ENCODE measurements around the gene MGAT4A.

DNA sequence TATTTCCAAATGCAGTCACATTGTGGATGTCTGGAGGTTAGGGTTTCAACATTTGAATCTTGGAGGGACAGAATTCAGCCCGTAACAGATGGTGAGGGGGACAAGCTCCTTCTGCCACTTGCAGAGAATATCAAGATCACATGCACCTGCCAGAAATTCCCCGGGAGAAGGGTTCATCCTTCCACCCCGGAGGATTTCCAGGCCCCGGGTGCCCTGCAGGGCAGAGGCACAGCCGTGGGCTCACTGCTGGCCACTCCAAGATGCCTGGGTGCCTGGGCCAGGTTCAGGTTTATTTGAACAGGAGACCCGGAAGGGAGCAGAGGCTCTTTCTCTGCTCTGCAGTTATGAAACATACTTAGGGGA is 38.2 kb upstream of the MGAT4A start:
- TF ChIP-seq ZNF234 (CRISPR knock-in tag; conservative IDR thresholded peaks at IDR 0.05), result no peak
- no peak for TF ChIP-seq ZNF12 (CRISPR knock-in tag; IDR thresholded peaks at IDR 0.05)
- no peak for TF ChIP-seq REXO4 (CRISPR knock-in tag; IDR thresholded peaks at IDR 0.05; ENCODE audit: borderline replicate concordance)
- TF ChIP-seq, protein P1, sequence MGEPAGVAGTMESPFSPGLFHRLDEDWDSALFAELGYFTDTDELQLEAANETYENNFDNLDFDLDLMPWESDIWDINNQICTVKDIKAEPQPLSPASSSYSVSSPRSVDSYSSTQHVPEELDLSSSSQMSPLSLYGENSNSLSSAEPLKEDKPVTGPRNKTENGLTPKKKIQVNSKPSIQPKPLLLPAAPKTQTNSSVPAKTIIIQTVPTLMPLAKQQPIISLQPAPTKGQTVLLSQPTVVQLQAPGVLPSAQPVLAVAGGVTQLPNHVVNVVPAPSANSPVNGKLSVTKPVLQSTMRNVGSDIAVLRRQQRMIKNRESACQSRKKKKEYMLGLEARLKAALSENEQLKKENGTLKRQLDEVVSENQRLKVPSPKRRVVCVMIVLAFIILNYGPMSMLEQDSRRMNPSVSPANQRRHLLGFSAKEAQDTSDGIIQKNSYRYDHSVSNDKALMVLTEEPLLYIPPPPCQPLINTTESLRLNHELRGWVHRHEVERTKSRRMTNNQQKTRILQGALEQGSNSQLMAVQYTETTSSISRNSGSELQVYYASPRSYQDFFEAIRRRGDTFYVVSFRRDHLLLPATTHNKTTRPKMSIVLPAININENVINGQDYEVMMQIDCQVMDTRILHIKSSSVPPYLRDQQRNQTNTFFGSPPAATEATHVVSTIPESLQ (CRISPR knock-in tag; conservative IDR thresholded peaks at IDR 0.05), result no peak
- TF ChIP-seq, protein P2, sequence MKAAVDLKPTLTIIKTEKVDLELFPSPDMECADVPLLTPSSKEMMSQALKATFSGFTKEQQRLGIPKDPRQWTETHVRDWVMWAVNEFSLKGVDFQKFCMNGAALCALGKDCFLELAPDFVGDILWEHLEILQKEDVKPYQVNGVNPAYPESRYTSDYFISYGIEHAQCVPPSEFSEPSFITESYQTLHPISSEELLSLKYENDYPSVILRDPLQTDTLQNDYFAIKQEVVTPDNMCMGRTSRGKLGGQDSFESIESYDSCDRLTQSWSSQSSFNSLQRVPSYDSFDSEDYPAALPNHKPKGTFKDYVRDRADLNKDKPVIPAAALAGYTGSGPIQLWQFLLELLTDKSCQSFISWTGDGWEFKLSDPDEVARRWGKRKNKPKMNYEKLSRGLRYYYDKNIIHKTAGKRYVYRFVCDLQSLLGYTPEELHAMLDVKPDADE (CRISPR knock-in tag; IDR thresholded peaks at IDR 0.05), result no peak
- TF ChIP-seq, protein P3, sequence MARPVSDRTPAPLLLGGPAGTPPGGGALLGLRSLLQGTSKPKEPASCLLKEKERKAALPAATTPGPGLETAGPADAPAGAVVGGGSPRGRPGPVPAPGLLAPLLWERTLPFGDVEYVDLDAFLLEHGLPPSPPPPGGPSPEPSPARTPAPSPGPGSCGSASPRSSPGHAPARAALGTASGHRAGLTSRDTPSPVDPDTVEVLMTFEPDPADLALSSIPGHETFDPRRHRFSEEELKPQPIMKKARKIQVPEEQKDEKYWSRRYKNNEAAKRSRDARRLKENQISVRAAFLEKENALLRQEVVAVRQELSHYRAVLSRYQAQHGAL (CRISPR knock-in tag; IDR thresholded peaks at IDR 0.05; ENCODE audit: not compliant biosample characterization), result no peak
- TF ChIP-seq, protein P4, sequence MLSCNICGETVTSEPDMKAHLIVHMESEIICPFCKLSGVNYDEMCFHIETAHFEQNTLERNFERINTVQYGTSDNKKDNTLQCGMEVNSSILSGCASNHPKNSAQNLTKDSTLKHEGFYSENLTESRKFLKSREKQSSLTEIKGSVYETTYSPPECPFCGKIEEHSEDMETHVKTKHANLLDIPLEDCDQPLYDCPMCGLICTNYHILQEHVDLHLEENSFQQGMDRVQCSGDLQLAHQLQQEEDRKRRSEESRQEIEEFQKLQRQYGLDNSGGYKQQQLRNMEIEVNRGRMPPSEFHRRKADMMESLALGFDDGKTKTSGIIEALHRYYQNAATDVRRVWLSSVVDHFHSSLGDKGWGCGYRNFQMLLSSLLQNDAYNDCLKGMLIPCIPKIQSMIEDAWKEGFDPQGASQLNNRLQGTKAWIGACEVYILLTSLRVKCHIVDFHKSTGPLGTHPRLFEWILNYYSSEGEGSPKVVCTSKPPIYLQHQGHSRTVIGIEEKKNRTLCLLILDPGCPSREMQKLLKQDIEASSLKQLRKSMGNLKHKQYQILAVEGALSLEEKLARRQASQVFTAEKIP (CRISPR knock-in tag; IDR thresholded peaks at IDR 0.05; ENCODE audit: borderline replicate concordance), result no peak
- TF ChIP-seq, protein P5, sequence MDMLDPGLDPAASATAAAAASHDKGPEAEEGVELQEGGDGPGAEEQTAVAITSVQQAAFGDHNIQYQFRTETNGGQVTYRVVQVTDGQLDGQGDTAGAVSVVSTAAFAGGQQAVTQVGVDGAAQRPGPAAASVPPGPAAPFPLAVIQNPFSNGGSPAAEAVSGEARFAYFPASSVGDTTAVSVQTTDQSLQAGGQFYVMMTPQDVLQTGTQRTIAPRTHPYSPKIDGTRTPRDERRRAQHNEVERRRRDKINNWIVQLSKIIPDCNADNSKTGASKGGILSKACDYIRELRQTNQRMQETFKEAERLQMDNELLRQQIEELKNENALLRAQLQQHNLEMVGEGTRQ (IDR thresholded peaks at IDR 0.05; ENCODE audit: low read depth, low read length), result no peak
- TF ChIP-seq, protein P5 (CRISPR knock-in tag; IDR thresholded peaks at IDR 0.05; ENCODE audit: borderline replicate concordance), result peak; percentile 45; the same call in 1 of the 2 replicates
- TF ChIP-seq, protein P6, sequence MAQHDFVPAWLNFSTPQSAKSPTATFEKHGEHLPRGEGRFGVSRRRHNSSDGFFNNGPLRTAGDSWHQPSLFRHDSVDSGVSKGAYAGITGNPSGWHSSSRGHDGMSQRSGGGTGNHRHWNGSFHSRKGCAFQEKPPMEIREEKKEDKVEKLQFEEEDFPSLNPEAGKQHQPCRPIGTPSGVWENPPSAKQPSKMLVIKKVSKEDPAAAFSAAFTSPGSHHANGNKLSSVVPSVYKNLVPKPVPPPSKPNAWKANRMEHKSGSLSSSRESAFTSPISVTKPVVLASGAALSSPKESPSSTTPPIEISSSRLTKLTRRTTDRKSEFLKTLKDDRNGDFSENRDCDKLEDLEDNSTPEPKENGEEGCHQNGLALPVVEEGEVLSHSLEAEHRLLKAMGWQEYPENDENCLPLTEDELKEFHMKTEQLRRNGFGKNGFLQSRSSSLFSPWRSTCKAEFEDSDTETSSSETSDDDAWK (CRISPR knock-in tag; IDR thresholded peaks at IDR 0.05), result no peak
